DND-41 (cell line): ENCODE data around the gene CBR1.

Experiments
- ATAC-seq: fragments of 200-7000 bp; cut with Tn5 transposase; 3 replicates; pipeline ENCODE4 v1.9.1; 2021; ENCODE audit warnings: low read depth; ENCODE audit not compliant: insufficient read depth
- DNase-seq: peaks from one replicate; pipeline ENCODE4 v3.0.0-alpha.2; 2020
- H2AFZ ChIP-seq: 2 replicates; pipeline ENCODE4 v1.6.0; 2012; ENCODE audit warnings: low read depth, low read length
- H3K27ac ChIP-seq: 2 replicates; pipeline ENCODE4 v1.5.1; 2012; ENCODE audit warnings: low read length, inconsistent platforms
- H3K27me3 ChIP-seq: fragments of 200-600 bp; sonication (generic); 2 replicates; pipeline ENCODE4 v1.6.0; 2012; ENCODE audit warnings: low read length, mild to moderate bottlenecking, inconsistent platforms; ENCODE audit not compliant: insufficient read depth, poor library complexity
- H3K36me3 ChIP-seq: 2 replicates; pipeline ENCODE4 v1.5.1; 2012; ENCODE audit warnings: low read length, inconsistent platforms; ENCODE audit not compliant: insufficient read depth
- H3K4me1 ChIP-seq: 2 replicates; pipeline ENCODE4 v1.5.1; 2012; ENCODE audit warnings: mild to moderate bottlenecking, low read length; ENCODE audit not compliant: insufficient read depth
- H3K4me2 ChIP-seq: 2 replicates; pipeline ENCODE4 v1.6.0; 2012; ENCODE audit warnings: mild to moderate bottlenecking, moderate library complexity, low read length, inconsistent platforms; ENCODE audit not compliant: insufficient read depth
- H3K4me3 ChIP-seq, 2 experiments: fragments of 200-600 bp in 1 of 2; shearing (Covaris generic) in 1 of 2; 2 replicates each; pipeline ENCODE4 v1.5.1; 2012 to 2016; ENCODE audit warnings: inconsistent platforms in 2 of 2, low read length in 2 of 2, mild to moderate bottlenecking in 2 of 2, low read depth in 1 of 2, moderate library complexity in 1 of 2
- H3K79me2 ChIP-seq: 2 replicates; pipeline ENCODE4 v1.6.0; 2012; ENCODE audit warnings: low read length, inconsistent platforms; ENCODE audit not compliant: insufficient read depth
- H3K9ac ChIP-seq: 2 replicates; pipeline ENCODE4 v1.6.0; 2012; ENCODE audit warnings: low read depth, mild to moderate bottlenecking, inconsistent platforms, low read length, moderate library complexity
- H3K9me3 ChIP-seq: 2 replicates; pipeline ENCODE4 v1.5.1; 2012; ENCODE audit warnings: low read length, moderate library complexity, mild to moderate bottlenecking, inconsistent platforms; ENCODE audit not compliant: insufficient read depth, severe bottlenecking
- H4K20me1 ChIP-seq: 2 replicates; pipeline ENCODE4 v1.6.0; 2012; ENCODE audit warnings: low read length; ENCODE audit not compliant: insufficient read depth
- CTCF ChIP-seq: IDR thresholded peaks from 2 replicates; pipeline ENCODE4 v1.5.1; 2012; ENCODE audit warnings: borderline replicate concordance, low read length, moderate library complexity, mild to moderate bottlenecking; ENCODE audit not compliant: poor library complexity, severe bottlenecking; ENCODE audit errors: extremely low read depth
- EZH2 ChIP-seq: IDR thresholded peaks from 3 replicates; pipeline ENCODE4 v1.6.1; 2012; ENCODE audit warnings: borderline replicate concordance, low read depth, mild to moderate bottlenecking, moderate library complexity, low read length, inconsistent platforms; ENCODE audit not compliant: severe bottlenecking

CBR1 gene

GRCh38 chr21:36092681-36093080 is 22.9 kb downstream of the CBR1 start:
- H3K9me3 ChIP-seq, result peaks cover 17% of the 10 kb centered on the region
- no peaks in the 10 kb centered on the region for H3K79me2 ChIP-seq
- H3K4me3 ChIP-seq, result no peak overlapping the region
- H4K20me1 ChIP-seq, result no peaks in the 10 kb centered on the region
- no peak for DNase-seq
- H3K9ac ChIP-seq, result no peak overlapping the region
- H3K36me3 ChIP-seq, result no peaks in the 10 kb centered on the region
- H3K4me1 ChIP-seq, result no peaks in the 10 kb centered on the region
- no peaks in the 10 kb centered on the region for H3K27me3 ChIP-seq
- no peak overlapping the region for H2AFZ ChIP-seq
- H3K27ac ChIP-seq, result no peak overlapping the region
- no peak for ATAC-seq
- TF ChIP-seq CTCF, result no peak
- no peak for TF ChIP-seq EZH2
- no peak overlapping the region for H3K4me2 ChIP-seq

GRCh38 chr21:36093512-36093911 is 23.7 kb downstream of the CBR1 start:
- no peak for ATAC-seq
- H3K27me3 ChIP-seq, result no peaks in the 10 kb centered on the region
- no peak overlapping the region for H3K4me2 ChIP-seq
- H3K36me3 ChIP-seq, result no peaks in the 10 kb centered on the region
- H4K20me1 ChIP-seq, result no peaks in the 10 kb centered on the region
- no peak overlapping the region for H2AFZ ChIP-seq
- DNase-seq, result no peak
- no peak overlapping the region for H3K27ac ChIP-seq
- H3K9me3 ChIP-seq, result peaks cover 17% of the 10 kb centered on the region
- H3K79me2 ChIP-seq, result no peaks in the 10 kb centered on the region
- no peak for TF ChIP-seq CTCF
- no peak for TF ChIP-seq EZH2
- H3K4me1 ChIP-seq, result no peaks in the 10 kb centered on the region
- H3K9ac ChIP-seq, result no peak overlapping the region
- H3K4me3 ChIP-seq, result no peak overlapping the region

- Histone ChIP-seq H3K4me1 (no peaks in the 10 kb centered on the region), H3K79me2 (no peaks in the 10 kb centered on the region), H3K4me2 (no peak overlapping the region), H3K9me3 (peaks cover 17% of the 10 kb centered on the region), H4K20me1 (no peaks in the 10 kb centered on the region), H3K36me3 (no peaks in the 10 kb centered on the region), H3K9ac (no peak overlapping the region), H3K27ac (no peak overlapping the region), H3K4me3 (no peak overlapping the region), H3K27me3 (no peaks in the 10 kb centered on the region), H2AFZ (no peak overlapping the region)
- DNase-seq, result no peak
- TF ChIP-seq CTCF (no peak), EZH2 (no peak)
- ATAC-seq, result no peak
Measured at GRCh38 chr21:36096398-36097290, 26.8 kb downstream of the CBR1 start.
